Motor neuron (in vitro differentiated cells): ENCODE data around the gene TENM3. TPM values are rescaled to one million over a fixed set of nuclear protein-coding genes. Genes with fewer than 3 reads are reported as not detected.

Source experiments
- ATAC-seq, 8 experiments: fragments of 200-7000 bp; cut with Tn5 transposase; replicated peaks in 6 of 8; 2 replicates each; pipeline ENCODE4 v1.8.0; 2021; ENCODE audit warnings: mild to moderate bottlenecking in 8 of 8, moderate library complexity in 8 of 8
- H3K27ac ChIP-seq, 2 donors: fragments of 250-450 bp; sonication (Bioruptor Pico); 2 replicates each; pipeline ENCODE4 v1.9.0; 2021; ENCODE audit warnings: antibody characterized with exemption in 2 of 2, mild to moderate bottlenecking in 2 of 2, moderate library complexity in 1 of 2
- H3K4me1 ChIP-seq, 2 donors: fragments of 250-450 bp; sonication (Bioruptor Pico); replicated peaks in 1 of 2; 2 replicates each; pipeline ENCODE4 v1.6.1; 2021; ENCODE audit warnings: antibody characterized with exemption in 2 of 2, mild to moderate bottlenecking in 2 of 2, moderate library complexity in 1 of 2
- H3K4me3 ChIP-seq, 5 donors: fragments of 250-450 bp; sonication (Bioruptor Pico); 2 replicates each; pipeline ENCODE4 v1.9.0; 2021; ENCODE audit warnings: antibody characterized with exemption in 5 of 5, mild to moderate bottlenecking in 5 of 5, moderate library complexity in 4 of 5
- WGBS, 10 experiments: fragments of 450-650 bp; shearing (Covaris generic); methylation state at CpG; one replicate each; pipeline ENCODE4 v1.0.0; 2022; 5-methylcytosine and 5-hydroxymethylcytosine counted together
- in situ Hi-C, 9 experiments: fragments of 400-800 bp; cut with MboI; loops; one replicate each; pipeline ENCODE4 v1.15.0; 2021; ENCODE audit warnings: low sequenced_read_pairs in 9 of 9, low pct_unique_long_range_greater_than_20kb in 2 of 9; ENCODE audit not compliant: unreplicated experiment in 9 of 9
- total RNA-seq, 8 experiments: library from RNA; unstranded; fragments of 300-600 nt; gene quantifications; 2 replicates each; pipeline versions ENCODE4 v1.2.3 to v1.2.4, GENCODE V29; 2022

TENM3 gene
- total RNA-seq, 8 experiments from 2014 or later: 9.1 to 129 (median 42.0) TPM

GRCh38 chr4:182314537-182314936, 71.3 kb downstream of the TENM3 start:
- H3K27ac ChIP-seq: no peak overlapping the region
- 0 to 100% (median 92%) methylated on average over 2 of the region's 2 CpGs for WGBS, 10 experiments
- no peak overlapping the region for H3K4me3 ChIP-seq
- H3K4me1 ChIP-seq: no peaks in the 10 kb centered on the region
- in situ Hi-C loops: no loop called here
- ATAC-seq: no peak

- in situ Hi-C loops: no loop called here
- ATAC-seq: no peak
- WGBS, 10 experiments: 0 to 100% (median 88%) methylated on average over 1 of the region's 1 CpG; no CpG with 5 or more reads in 3 of the 10 experiments
- no peak overlapping the region for H3K4me3 ChIP-seq
- no peak overlapping the region for H3K27ac ChIP-seq
- no peaks in the 10 kb centered on the region for H3K4me1 ChIP-seq
Measured at GRCh38 chr4:182318256-182318655, 75.1 kb downstream of the TENM3 start.

GRCh38 chr4:182320092-182320491, 76.9 kb downstream of the TENM3 start:
- 17 to 100% (median 80%) methylated on average over 1 to 5 of the region's 6 CpGs; no CpG with 5 or more reads in 2 of the 10 experiments for WGBS, 10 experiments
- no peaks in the 10 kb centered on the region for H3K4me1 ChIP-seq
- in situ Hi-C loops: no loop called here
- H3K27ac ChIP-seq: no peak overlapping the region
- no peak for ATAC-seq
- H3K4me3 ChIP-seq: no peak overlapping the region

GRCh38 chr4:182320580-182320979, 77.4 kb downstream of the TENM3 start:
- WGBS, 10 experiments: 0 to 100% (median 88%) methylated on average over 1 to 3 of the region's 3 CpGs; no CpG with 5 or more reads in 1 of the 10 experiments
- H3K27ac ChIP-seq: no peak overlapping the region
- H3K4me3 ChIP-seq: no peak overlapping the region
- ATAC-seq: no peak
- in situ Hi-C loops: no loop called here
- H3K4me1 ChIP-seq: no peaks in the 10 kb centered on the region

GRCh38 chr4:182324282-182324681, 81.1 kb downstream of the TENM3 start:
- no peaks in the 10 kb centered on the region for H3K4me1 ChIP-seq
- in situ Hi-C loops: no loop called here
- no peak overlapping the region for H3K4me3 ChIP-seq
- ATAC-seq: no peak
- H3K27ac ChIP-seq: no peak overlapping the region
- WGBS, 10 experiments: 14 to 100% (median 93%) methylated on average over 1 to 10 of the region's 10 CpGs; no CpG with 5 or more reads in 1 of the 10 experiments

GRCh38 chr4:182325397-182325796, 82.2 kb downstream of the TENM3 start:
- 0 to 100% (median 84%) methylated on average over 1 to 3 of the region's 3 CpGs for WGBS, 10 experiments
- in situ Hi-C loops: no loop called here

GRCh38 chr4:182325848-182326255, 82.7 kb downstream of the TENM3 start:
- Histone ChIP-seq H3K4me1 (no peaks in the 10 kb centered on the region), H3K27ac (no peak overlapping the region), H3K4me3 (no peak overlapping the region)
- in situ Hi-C loops: no loop called here
- WGBS, 10 experiments: 0 to 100% (median 75%) methylated on average over 1 to 8 of the region's 16 CpGs; no CpG with 5 or more reads in 1 of the 10 experiments
- no peak for ATAC-seq

More at GRCh38 chr4:182325397-182325796, 82.2 kb downstream of the TENM3 start:
- H3K4me3 ChIP-seq: no peak overlapping the region
- ATAC-seq: no peak
- H3K4me1 ChIP-seq: no peaks in the 10 kb centered on the region
- no peak overlapping the region for H3K27ac ChIP-seq

- WGBS, 10 experiments: 39 to 100% (median 92%) methylated on average over 1 to 7 of the region's 7 CpGs; no CpG with 5 or more reads in 2 of the 10 experiments
- H3K4me1 ChIP-seq: no peaks in the 10 kb centered on the region
- in situ Hi-C loops: no loop called here
- H3K4me3 ChIP-seq: no peak overlapping the region
- ATAC-seq: no peak
- H3K27ac ChIP-seq: no peak overlapping the region
Measured at GRCh38 chr4:182328505-182328904, 85.3 kb downstream of the TENM3 start.

GRCh38 chr4:182337366-182337765, 94.2 kb downstream of the TENM3 start:
- no peak overlapping the region for H3K4me3 ChIP-seq
- WGBS, 10 experiments: 0 to 100% (median 83%) methylated on average over 1 of the region's 1 CpG; no CpG with 5 or more reads in 1 of the 10 experiments
- no peak for ATAC-seq

GRCh38 chr4:182338063-182338462, 94.9 kb downstream of the TENM3 start:
- no peaks in the 10 kb centered on the region for H3K4me1 ChIP-seq
- no peak for ATAC-seq
- no peak overlapping the region for H3K4me3 ChIP-seq
- H3K27ac ChIP-seq: no peak overlapping the region
- 30 to 100% (median 95%) methylated on average over 1 to 3 of the region's 3 CpGs; no CpG with 5 or more reads in 1 of the 10 experiments for WGBS, 10 experiments
- in situ Hi-C loops: no loop called here

More at GRCh38 chr4:182337366-182337765, 94.2 kb downstream of the TENM3 start:
- in situ Hi-C loops: no loop called here
- Histone ChIP-seq H3K4me1 (no peaks in the 10 kb centered on the region), H3K27ac (no peak overlapping the region)

GRCh38 chr4:182338746-182339145, 95.5 kb downstream of the TENM3 start:
- Histone ChIP-seq H3K4me1 (no peaks in the 10 kb centered on the region), H3K4me3 (no peak overlapping the region), H3K27ac (no peak overlapping the region)
- in situ Hi-C loops: no loop called here
- 5 to 93% (median 50%) methylated on average over 1 to 2 of the region's 2 CpGs; no CpG with 5 or more reads in 1 of the 10 experiments for WGBS, 10 experiments
- no peak for ATAC-seq

GRCh38 chr4:182339221-182339641, 96.0 kb downstream of the TENM3 start:
- ATAC-seq: no peak
- Histone ChIP-seq H3K4me3 (no peak overlapping the region), H3K27ac (no peak overlapping the region), H3K4me1 (no peaks in the 10 kb centered on the region)
- in situ Hi-C loops: no loop called here
- 0 to 100% (median 67%) methylated on average over 1 to 4 of the region's 4 CpGs; no CpG with 5 or more reads in 1 of the 10 experiments for WGBS, 10 experiments

GRCh38 chr4:182343453-182343852, 100.3 kb downstream of the TENM3 start:
- peak in 2 of 8 experiments; percentile 13 to 61 for ATAC-seq
- Histone ChIP-seq H3K4me1 (peaks cover 0 to 7% of the 10 kb centered on the region in 2 donors), H3K27ac (no peak overlapping the region), H3K4me3 (no peak overlapping the region)
- in situ Hi-C loops: no loop called here
- 0 to 29% (median 3%) methylated on average over 1 to 3 of the region's 4 CpGs; no CpG with 5 or more reads in 4 of the 10 experiments for WGBS, 10 experiments

GRCh38 chr4:182344968-182345367, 101.8 kb downstream of the TENM3 start:
- in situ Hi-C loops: no loop called here
- no peak for ATAC-seq
- 54 to 97% (median 88%) methylated on average over 2 to 6 of the region's 6 CpGs for WGBS, 10 experiments
- Histone ChIP-seq H3K4me3 (no peak overlapping the region), H3K4me1 (peaks cover 0 to 7% of the 10 kb centered on the region in 2 donors), H3K27ac (no peak overlapping the region)
